Panc1 (cell line): ENCODE results near the gene HIPK2.

Experiments used
- CTCF ChIP-seq: fragments of 450-650 bp; IDR thresholded peaks from 2 replicates; pipeline ENCODE4 v1.5.1; 2017; ENCODE audit warnings: mild to moderate bottlenecking
- POLR2AphosphoS5 ChIP-seq: IDR thresholded peaks from 2 replicates; pipeline ENCODE4 v1.6.1; 2012; ENCODE audit warnings: mild to moderate bottlenecking, low read depth, low read length, moderate library complexity
- TCF7L2 ChIP-seq: IDR thresholded peaks from 2 replicates; pipeline ENCODE4 v1.6.1; 2011; ENCODE audit warnings: mild to moderate bottlenecking, low read depth, low read length, inconsistent platforms

- TF ChIP-seq CTCF (no peak), POLR2AphosphoS5 (no peak), TCF7L2 (no peak)
Measured at GRCh38 chr7:139811066-139811465, 33.3 kb upstream of the HIPK2 start.
